ENCODE measurements around the gene HSDL1.

The HSDL1 gene

DNA sequence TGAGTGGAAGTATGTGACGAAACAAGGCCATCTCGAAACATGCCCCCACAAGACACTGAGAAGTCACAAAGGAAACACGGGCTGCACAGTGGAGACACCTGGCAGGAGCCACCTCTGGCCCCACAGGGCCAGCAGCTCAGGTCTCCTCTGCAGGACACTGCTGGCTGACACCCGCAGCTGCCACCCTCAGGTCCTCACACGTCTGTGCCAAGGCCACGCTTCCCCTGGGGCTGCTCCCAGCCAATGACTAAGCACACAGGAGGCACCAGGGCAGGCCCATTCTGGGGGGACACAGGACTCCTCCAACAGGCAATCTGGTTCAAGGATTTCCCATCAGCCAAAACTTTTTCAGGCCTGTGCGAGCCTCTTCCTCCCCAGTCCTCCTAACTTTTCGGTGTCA, 64.6 kb downstream of the HSDL1 start:
- TF ChIP-seq, protein P1, sequence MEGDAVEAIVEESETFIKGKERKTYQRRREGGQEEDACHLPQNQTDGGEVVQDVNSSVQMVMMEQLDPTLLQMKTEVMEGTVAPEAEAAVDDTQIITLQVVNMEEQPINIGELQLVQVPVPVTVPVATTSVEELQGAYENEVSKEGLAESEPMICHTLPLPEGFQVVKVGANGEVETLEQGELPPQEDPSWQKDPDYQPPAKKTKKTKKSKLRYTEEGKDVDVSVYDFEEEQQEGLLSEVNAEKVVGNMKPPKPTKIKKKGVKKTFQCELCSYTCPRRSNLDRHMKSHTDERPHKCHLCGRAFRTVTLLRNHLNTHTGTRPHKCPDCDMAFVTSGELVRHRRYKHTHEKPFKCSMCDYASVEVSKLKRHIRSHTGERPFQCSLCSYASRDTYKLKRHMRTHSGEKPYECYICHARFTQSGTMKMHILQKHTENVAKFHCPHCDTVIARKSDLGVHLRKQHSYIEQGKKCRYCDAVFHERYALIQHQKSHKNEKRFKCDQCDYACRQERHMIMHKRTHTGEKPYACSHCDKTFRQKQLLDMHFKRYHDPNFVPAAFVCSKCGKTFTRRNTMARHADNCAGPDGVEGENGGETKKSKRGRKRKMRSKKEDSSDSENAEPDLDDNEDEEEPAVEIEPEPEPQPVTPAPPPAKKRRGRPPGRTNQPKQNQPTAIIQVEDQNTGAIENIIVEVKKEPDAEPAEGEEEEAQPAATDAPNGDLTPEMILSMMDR (IDR thresholded peaks at IDR 0.05; ENCODE audit: low read depth, low read length, missing control alignments), result no peak
- no peak overlapping the region for H3K4me3 ChIP-seq (ENCODE audit: low read depth, low read length)
- DNase-seq (ENCODE audit: low read depth), result no peak
- in situ Hi-C loops (cut with HindIII; ENCODE audit: low sequenced_read_pairs), result no loop called here

DNA sequence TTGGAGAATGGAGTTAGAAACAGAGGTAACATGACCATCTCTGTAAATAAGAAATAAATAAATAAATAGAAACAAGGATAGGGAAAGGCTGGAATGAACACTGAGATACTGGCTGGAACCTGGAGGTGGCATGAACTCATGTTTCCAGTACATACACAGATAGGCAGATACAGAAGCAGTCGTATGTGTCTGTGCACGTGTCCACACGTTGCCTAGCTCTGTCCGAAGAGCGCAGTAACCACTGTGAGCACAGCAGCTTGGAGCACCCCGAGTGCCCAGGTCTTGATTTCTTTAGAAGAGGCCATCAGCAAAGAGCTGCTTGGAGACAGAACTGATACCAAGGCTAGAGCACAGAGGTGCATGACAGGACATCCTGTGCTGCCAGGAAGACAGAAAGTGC, 65.3 kb downstream of the HSDL1 start:
- no peak overlapping the region for H3K4me3 ChIP-seq (ENCODE audit: low read depth, low read length)
- TF ChIP-seq, protein P1 (IDR thresholded peaks at IDR 0.05; ENCODE audit: low read depth, low read length, missing control alignments), result no peak
- in situ Hi-C loops (cut with HindIII; ENCODE audit: low sequenced_read_pairs), result no loop called here

DNA sequence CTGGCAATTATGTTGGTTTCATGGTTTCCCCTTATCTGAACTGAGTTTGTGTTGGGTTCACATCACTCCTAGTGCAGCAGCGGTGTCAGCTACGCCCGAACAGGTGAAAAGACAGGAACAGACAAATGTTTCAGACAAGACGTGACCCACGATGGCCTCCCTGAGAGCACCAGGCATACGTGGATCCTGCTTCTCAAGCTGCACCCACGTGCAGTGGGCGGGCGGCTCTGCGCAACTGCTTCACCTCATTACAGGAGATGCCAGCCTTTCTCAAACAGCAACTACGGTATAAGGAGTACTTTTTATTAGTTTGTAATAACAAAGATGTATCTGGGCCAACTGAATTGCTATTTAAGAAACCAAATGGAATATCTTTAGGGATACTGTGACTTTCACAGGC, 69.6 kb downstream of the HSDL1 start:
- TF ChIP-seq, protein P1 (IDR thresholded peaks at IDR 0.05; ENCODE audit: low read depth, low read length, missing control alignments), result no peak
- no peak for DNase-seq (ENCODE audit: low read depth)
- H3K4me3 ChIP-seq (ENCODE audit: low read depth, low read length), result no peak overlapping the region
- in situ Hi-C loops (cut with HindIII; ENCODE audit: low sequenced_read_pairs), result no loop called here

More for the DNA sequence above, 65.3 kb downstream of the HSDL1 start:
- DNase-seq (ENCODE audit: low read depth), result no peak

DNA sequence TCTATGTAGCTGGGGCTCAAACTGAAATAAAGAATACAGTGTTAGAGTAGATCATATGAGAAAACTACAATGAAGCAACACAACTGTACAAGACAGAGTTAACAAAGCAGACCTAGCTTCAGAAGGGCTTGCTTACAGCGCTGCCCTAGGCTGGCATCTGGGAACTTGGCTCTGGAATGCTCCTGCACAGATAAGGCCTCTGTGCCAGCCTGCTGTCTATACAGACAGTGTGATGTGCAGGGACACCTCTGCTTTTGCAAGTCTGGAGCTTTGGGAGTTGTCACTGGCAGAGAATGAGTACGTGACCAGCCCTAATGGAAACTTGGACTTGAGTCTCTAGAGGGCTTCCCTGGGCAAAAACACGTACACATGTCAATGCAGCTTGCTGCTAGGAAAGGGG, 70.3 kb downstream of the HSDL1 start:
- in situ Hi-C loops (cut with HindIII; ENCODE audit: low sequenced_read_pairs), result no loop called here
- H3K4me3 ChIP-seq (ENCODE audit: low read depth, low read length), result no peak overlapping the region
- DNase-seq (ENCODE audit: low read depth), result no peak
- TF ChIP-seq, protein P1 (IDR thresholded peaks at IDR 0.05; ENCODE audit: low read depth, low read length, missing control alignments), result no peak

All from astrocyte of the cerebellum (primary cell).